ENCODE data around the gene LHX3.

The LHX3 gene

DNA sequence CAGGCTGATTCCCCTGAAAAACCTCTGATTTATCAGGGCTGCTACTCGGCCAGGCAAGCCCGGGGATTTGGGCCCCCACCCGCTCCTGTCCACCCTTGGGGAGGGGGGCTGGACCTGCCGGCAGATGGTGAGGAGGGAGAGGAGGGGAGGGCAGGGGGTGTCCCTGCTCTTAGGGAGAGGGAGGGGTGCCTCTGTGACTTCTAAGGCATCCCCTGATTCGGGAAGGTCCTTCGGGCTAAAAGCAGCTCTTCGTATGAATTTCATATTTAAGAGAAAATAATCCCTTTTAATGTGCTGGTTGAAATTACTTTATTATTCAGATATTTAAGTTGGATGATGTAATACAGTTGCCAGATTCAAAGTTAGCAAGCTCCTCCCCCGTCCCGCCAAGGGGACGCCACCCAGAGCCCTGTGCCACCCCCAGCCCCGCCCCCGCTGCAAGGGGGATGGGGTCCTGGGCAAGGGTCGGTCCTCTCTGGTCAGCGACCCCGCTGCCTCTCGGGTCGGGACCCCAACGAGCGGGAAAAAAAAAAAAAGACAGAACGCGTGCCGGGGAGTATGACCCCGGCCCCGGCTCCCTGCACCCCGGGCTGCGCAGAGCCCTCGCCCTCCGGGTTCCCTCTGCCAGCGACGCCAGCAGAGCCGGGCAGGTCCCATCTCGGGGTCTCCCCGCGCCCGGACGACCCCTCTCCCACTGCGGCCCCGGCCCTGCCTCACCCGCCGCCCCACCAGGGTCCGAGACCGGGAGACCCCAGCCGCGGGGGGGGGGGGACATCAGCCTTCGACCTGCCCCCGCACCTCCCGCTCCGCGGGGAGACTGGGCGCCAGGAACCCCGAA is 12.4 kb downstream of the LHX3 start:
- no peak for DNase-seq (ENCODE audit: low spot score)

DNA sequence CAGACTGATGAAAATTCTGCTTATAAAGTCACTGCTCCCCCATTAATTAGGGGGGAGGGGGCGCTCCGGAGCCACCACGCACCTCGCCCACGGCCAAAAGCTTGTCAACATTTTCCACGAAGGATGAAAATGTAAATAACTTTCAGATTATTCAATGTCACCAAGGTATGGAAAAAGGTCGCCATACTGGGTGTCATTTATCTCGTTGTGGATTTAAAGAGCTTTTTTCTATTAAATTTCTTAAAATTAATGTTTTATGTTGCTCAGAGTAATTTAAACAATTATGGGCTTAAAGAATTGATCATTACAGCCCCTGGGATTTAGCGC is 13.0 kb downstream of the LHX3 start:
- DNase-seq (ENCODE audit: low spot score) = no peak

DNA sequence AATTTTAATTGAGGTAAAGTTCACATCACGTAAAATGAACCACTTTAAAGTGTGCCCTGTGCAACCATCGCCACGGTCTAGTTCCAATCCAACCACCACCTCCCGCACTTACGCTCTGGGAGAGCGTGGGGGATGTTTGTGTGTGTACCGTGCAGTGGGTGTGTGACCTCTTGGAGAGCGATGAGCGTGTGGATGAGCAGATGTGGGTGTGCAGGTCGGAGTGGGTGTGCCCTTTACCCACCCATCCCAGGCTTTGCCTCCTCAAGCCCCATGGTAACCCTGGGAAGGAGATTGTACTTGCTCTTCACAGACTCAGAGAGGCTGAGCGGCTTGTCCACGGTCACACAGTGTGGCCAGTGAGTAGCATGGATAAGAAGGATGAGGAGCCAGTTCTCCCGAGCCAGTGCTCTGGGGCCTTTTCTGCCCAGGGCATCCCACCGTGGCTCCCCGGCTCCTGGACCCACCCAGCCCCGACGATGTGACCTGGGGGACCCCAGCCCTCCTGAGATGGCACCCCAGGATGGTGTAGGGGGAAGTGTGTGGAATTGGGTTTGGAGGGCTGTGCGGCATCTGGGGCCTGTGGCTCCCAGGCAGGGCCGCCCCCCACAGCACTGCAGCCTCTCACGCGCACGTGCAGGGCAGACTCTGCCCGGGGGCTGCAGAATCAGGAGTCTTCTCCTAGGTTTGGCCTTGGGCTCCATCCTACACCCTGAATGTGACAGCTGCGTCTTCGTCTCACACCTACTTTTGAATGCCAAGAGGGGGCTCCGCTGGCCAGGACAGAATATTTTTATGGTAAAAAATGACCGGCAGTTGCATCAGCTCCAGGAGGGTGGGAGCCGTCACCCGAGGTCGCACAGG is 13.6 kb downstream of the LHX3 start:
- no peak for DNase-seq (ENCODE audit: low spot score)

DNA sequence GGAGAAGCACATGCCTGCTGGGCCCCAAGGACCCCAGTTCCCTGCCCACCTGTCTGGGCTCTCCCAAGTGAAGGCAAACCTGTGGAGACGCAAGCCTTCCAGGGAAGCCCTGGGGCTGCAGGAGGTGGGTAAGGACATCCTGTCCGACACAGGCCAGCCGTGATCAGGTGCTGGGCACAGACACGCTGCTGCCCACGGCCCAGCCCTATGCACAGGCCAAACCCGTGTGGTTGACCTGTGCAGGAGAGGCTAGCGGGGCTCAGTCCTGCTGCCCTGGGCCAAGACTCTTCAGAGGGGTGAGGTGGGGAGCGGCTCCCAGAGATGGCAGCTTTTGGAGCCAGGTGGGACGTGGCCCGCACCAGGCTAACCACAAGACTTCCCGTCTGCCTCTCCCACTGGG is 14.3 kb downstream of the LHX3 start:
- no peak for DNase-seq (ENCODE audit: low spot score)

DNA sequence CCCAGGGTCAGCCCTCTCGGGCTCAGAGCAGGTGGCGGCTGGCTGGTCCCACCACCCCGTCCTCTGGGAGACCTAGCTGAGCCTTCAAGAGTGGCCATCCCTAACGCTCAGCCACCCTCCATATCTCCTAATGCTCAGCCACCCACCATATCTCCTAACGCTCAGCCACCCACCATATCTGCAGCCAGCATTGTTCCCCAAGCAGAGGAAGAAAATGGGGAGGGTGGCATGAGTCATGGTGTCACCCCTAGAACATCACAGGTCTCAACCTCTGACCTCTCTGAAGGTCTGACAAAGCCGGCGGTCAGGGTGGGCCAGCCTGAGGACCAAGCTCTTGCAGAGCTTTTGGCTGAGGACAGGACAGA is 14.7 kb downstream of the LHX3 start:
- DNase-seq (ENCODE audit: low spot score) = no peak

DNA sequence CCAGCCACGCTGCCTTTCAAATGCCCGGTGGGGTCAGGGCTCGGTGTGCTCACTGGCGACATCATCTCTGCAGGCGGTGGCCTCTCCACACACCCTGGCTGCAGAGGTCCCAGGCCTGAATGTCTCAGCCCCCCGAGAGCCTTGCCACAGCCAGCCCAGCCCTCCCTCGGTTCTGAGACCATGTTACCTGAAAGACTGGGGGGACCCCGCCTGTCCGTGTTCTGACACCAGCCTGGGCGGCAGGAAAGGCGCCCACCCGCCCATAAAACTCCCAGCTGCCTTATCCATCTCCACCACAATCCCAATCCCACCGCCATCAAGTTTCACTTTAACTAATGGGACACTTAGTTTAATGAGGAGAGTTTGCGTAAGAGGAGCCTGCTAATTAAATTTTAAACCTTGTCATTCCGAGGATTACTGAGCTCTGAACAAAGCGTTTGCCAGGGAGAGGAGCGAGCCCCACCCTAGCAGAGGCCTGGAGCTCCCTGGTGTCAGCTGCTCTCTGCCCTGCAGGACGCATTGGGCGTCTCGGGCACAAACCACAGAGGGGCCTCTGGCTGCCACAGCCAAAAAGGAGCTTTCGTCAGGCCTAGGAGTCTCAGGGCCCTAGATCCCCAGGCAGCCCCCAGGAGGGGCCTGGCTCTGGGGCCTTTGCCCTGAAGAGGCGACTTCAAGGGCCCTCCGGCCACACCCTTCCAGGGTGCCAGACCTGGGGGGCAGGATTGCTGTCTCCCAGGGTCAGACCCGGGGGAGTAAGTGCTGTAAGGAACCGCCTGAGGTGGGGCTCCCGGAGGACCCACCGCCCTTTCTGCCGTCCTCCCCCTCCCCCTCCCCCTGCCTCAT is 15.3 kb downstream of the LHX3 start:
- no peak for DNase-seq (ENCODE audit: low spot score)

DNA sequence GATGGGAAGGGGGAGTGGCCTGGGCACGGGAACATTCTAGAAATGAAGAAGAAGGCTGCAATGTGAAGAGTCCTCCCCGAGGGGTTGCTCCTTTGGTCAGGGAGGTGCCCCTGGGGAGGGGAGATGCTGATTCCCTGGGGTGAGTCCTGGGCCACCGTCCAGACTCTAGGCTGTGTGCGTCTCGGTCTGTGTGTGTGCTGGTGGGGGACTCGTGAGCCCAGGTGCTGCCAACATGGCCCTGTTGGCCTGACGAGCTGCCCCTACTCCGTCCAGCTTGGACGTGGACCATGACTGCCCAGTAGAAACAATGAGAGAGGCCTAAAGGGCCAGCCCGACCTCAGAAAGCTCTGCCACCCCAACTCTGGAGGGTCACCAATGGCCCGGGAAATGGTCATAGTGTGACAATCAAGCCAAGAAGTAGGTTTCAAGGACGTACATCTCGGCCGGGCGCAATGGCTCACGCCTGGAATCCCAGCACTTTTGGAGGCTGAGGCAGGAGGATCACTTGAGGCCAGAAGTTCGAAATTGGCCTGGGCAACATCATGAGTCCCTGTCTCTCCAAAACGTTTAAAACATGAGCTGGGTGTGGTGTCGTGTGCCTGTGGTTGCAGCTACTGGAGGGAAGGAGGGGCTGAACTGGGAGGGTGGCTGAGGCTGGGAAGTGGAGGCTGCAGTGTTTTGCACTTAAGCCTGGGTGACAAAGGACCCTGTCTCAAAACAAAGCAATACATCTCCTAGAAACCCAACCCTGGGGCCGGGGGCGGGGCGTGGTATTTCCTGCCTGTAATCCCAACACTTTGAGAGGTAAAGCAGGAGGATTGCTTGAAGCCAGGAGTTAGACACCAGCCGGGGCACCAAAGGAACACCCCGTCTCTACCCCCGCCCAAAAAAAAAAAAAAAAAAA is 17.0 kb downstream of the LHX3 start:
- DNase-seq (ENCODE audit: low spot score) = no peak

DNA sequence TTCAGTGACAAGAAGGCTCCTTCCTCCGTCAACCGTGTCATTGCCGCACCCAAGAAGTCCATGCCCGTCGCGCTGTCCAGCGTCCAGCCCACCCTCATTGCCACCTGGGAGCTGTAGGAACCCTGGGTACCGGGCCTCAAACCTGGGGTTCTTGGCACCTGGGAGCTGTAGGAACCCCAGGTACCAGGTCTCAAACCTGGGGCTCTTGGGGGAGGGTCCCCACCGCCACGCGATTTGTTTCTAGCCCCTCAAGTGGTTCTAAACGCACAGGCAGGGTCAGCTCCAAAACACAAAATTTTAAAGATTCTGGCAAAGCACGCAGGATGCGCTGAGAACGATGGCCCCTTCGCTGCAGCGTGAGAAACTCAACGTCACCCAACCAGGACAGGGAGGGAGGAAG is 17.7 kb downstream of the LHX3 start:
- no peak for DNase-seq (ENCODE audit: low spot score)

DNA sequence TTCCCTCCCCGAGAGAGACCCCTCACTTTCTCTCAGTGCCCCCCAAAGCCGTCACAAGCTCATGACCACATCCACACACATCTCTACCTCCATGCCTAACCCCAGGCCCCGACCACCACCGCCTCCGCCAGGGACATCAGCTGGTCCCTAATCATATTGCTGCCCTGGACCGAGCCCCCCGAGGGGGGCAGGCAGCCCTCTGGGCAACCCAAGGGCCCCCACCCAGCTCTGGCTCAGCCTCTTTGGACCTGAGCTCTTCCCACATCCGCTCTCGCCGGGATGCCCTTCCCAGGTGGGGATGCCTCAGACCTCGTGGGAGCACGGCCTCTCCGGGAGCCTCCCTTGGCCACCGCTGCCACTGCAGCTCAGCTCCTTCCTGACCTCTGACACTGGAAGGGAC is 18.5 kb downstream of the LHX3 start:
- DNase-seq (ENCODE audit: low spot score) = no peak

DNA sequence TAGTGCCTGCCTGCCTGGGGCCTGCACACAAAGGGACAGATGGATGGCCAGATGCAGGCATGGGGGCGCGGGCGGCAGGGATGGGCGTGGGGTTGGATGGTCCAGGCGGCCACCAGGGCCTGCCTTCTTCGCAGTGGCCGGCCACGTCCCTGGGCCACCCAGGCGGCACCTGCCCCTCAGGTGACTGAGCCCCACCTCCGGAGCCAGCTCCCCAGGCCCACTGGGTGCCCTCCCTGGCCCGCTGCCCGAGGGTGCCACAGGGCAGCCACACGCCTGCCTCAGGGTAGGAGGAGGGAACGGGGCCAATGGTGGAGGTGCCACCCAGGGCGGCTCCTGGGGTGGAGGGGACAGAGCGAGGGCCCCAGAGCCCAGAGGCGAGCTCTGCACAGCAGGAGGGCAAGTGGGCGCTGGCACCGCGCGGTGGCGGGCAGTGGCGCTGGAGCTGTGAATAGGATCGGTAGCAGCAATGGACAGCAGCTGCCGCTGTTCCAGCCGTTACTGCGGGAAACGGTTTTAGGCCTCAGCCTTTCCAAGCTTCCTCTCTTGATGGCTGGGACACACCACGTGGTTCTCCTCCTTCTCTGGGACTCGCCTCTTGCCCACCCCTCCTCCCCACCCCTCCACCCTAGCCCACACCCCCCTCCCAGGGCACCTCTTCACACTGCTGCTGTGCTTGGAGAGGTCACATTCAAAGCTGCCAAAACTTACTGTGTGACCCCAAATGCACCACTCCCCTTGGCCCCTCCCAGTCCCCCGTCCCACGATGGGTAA is 19.1 kb downstream of the LHX3 start:
- DNase-seq (ENCODE audit: low spot score) = no peak

DNA sequence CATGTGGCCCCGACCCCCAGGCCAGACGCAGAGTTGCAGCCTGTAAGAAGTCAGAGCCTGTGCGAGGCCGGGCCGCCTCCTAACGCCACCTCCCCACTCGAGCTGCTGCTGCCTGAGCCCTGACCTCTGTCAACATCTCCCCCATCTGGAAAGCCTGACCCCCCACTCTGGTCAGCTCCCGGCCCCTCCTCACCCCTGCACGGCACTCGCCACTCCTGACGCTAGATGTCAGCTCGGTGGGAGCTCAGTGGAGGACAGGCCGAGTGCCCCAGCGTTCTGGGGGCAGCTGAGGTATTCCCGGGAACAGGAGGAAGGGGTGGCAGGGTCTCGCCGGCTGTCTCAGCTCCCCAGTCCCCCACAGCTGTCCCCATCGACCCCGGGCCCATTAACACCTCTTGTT is 19.9 kb downstream of the LHX3 start:
- DNase-seq (ENCODE audit: low spot score) = no peak

DNA sequence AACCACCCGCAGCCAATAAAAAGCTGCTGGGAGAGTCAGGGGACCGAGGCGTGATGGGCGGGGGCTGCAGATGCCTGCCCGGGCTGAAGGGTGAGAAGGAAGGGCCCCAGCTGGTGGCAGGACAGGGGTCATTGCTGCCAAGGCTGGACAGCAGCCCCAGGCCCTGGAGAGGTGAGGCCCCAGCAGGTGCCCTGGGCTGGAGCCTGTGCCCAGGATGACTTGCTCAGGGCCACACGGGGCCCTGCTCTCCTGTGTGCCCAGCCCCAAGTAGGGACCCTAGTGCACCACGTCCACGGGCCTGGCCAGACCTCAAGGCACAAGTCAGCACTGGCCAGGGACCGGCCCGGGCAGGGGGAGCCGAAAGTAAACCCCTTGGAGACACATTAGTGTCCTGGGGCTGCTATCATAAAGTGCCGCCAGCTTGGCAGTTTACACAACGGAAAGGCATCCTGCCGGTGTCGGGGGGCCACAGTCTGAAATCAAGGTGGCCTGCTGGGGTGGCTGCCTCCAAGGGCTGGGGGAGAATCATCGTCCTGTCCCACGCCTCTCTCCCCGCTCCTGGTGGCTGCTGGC is 22.0 kb downstream of the LHX3 start:
- DNase-seq (ENCODE audit: low spot score) = no peak

DNA sequence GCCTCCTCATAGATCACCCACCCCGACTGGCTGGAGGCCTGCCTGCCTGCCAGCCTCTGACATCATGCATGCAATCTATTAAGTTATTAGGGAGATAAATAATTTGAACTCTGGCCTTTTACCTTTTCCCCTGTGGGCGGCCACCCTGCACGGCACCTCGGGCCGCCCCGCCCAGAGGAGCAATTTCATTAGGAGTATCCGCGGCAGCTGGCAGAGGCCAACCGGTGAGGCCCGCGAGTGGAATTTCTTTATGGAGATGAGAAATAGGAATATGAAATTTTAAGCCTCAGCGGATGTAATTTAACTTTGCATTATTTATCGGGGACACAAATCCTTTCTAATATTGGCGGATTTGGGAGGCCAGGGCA is 22.5 kb downstream of the LHX3 start:
- DNase-seq (ENCODE audit: low spot score) = no peak

DNA sequence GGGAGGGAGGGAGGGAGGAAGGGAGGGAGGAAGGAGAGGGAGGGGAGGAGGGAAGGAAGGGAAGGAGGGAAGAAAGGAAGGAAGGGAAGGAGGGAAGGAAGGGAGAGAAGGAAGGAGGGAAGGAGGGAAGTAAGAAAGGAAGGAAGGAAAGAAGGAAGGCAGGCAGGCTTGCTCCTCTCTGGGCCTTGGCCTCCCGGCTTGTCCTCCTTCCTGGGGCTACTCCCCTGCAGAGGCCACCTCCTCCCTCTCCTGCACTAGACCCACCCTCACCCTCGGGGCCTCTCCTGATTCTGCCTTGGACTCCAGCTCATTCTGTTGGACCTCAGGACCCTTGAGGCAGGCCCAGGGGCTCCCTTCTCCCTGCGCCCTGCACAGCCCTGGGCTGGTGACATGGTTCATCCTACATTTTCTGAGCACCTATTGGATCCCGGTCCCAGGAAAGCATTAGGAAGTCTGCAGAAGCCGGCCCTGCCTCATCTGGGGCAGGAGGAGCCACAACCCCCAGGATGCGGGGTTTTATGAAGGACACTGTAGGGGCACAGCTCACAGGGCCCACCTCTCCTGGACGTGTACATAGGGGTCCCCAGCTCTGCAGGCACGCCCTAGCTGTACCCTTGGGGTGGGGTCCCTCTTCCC is 23.0 kb downstream of the LHX3 start:
- no peak for DNase-seq (ENCODE audit: low spot score)

DNA sequence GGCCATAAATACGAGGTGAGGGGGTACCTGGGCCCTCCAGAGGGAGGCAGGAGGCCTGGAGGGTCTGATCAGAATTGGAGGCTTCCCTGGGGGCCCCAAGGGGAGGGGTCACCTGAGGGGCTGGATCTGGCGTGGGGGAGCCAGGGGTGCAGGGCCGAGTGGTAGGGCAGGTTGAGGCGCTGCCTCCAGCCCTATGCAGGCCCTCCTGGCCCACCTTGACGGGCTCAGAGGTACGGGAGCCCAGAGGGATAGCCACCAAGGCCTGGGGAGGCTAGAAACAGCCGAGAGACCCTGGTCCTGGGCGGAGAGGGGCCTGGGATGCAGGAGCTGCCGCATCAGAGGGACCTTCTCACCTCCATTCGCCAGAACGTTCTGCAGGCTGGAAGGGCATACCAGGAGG is 24.3 kb downstream of the LHX3 start:
- no peak for DNase-seq (ENCODE audit: low spot score)

DNA sequence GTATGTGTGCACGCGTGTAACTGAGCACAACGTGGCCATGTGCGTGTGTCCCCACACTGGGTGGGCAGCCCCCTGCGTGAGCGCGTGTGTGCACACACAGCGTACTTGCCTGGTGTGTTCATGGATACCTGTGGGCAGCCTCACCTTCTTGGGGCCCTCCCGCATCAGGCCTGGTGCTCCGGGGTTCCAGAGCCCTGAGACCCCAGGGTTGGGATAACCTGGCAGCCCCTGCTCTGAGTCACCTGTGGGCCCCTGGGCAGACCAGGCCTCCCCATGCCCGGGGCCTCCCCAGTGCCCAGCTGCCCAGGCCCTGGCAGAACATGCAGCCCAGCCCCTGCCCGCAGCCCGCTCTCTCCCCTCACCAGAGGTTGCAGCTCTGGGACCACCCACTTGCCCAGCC is 25.2 kb downstream of the LHX3 start:
- no peak for DNase-seq (ENCODE audit: low spot score)

DNA sequence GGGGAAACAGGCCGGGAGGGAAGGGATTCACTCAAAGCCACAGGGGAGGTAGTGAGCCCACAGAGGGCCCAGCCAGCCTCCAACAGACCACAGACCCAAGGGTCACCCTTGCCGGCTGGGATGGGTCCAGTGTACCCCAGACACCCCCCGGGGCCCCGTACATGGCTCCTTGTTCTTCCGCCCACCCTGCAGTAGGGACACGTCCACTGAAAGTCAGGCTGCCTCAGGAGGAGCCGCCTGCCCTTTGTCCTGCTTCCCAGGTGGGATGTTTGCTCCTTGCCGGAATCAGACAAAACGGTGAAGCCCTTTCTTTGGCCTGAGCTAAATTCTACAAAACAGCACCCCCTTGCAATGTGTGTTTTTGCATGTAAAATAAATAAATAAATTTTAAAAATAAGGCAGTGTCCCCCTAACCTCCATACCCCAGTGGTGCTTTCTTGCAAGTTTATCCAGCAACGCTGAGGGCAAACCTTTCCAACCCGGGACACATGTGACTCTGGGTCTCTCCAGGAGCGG is 25.8 kb downstream of the LHX3 start:
- DNase-seq (ENCODE audit: low spot score) = no peak

DNA sequence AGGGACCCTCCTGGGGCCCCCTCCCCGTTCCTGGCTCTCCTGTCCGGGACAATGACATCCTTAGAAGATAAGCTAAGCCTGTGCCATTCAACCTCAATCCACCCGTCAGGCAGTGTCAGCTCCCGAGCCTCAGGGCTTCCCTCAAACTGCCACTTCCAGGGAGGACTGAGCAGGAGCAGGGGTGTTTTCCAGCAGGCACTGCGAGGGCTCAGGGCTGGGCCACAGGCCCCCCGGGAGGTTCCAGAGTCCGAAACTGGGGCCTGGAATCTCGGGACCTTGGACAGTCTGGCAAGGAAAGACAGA is 26.2 kb downstream of the LHX3 start:
- DNase-seq (ENCODE audit: low spot score) = no peak

DNA sequence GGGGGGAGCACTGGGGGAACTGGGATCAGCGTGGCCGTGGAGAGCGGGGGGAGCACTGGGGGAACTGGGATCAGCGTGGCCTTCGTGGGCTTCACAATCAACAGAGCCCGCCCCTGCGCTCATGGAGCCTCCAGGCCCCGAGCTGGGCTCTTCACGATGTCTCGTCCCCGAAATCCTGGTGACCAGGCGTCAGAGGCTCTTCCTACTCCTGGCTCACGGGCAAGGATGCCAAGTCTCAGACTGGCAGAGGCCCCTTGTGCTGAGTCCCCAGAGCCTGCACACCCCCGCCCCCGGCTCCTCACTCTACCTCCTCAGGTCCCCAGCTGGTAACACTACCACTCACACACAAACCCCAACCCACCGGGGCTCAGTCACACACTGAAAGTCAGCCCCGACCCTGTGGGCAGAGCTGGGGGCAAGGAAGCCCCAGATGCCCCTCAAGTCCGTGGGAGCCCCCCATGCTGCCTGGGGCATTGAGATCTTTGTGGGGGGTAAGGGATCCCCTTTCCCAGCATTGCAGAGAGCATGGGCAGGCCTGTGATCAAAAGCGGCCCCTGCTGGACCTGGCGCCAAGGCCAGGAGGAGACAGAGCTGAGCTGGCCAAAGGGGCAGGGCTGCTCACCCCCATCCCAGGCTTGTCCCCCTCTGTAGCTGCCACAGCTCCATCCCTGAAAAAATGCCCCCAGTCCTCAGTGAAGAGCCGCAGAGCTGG is 26.7 kb downstream of the LHX3 start:
- DNase-seq (ENCODE audit: low spot score) = no peak

Measured in putamen (tissue), 1 donor.